Measurements from ENCODE around the gene DNAH14.

DNAH14 gene

DNA sequence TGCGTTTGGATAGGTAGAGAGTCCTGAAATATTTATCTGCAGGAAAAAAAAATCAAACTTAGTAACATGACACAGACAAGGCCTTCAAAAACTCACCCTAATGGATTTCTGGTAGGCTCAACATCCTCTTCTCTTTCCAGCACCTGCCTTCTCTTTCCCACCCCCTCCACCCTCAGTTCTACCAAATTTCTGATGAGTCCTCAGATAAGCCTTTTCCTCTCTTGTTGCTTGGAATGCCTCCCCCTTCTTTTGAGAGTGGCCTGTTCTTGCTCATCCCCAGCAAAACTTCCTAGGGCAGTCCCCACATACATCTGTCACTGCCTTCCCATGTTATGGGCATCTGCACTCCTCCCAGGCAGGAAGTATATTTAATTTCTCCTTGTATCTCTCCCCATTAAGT, 506.0 kb downstream of the DNAH14 start:
- no peak for DNase-seq

DNA sequence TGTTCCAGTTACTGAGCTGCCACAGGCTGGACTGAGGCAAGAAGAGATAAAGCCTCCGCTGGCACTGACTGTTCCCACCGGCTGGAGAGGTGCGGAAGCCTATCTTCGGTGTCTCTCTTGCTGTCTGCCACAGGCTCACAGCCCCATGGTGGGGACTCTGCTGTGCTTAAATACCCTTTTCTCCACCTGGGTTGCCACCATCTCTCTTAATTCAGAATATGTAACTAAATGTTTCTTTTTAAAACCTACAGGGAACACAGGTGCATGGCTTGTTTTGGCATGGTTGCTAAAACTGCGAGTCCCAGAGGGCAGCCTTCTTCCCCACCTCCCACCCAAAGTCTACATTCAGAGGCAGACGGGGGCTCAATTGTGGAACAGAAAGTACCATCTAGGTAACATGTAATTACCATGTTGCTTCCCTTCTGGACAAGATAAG, 506.5 kb downstream of the DNAH14 start:
- DNase-seq = no peak

DNA sequence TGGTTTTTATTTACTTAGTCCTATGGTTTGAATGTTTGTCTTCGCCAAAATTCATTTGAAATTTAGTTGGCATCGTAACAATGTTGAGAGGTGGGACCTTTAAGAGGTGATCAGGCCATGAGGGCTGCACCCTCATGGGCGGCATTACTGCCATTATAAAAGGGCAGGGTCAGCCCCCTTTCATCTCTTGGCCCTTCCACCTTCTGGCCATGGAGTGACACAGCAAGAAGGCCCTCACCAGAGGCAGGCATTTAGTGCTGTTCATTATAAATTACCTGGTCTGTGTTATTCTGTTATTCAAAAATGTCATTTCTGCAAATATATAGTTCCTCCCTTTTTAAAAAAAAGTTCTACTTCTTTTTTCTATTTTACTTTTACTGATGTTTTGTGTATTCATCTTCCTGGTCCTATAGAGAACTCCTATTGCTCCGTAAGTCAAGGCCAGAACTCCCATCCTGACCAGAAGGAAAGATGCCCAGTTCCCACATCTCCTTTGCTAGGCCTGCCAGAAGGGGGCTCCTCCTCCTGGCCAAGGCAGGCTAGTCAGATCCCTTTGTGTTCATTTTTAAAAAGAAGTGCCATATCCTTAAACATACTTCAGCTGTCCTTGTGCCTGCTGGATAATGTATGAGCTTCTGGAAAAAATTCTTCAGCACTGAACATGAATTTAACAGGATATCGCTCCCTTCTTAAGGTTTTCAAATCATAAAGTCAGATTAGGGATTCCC, 508.4 kb downstream of the DNAH14 start:
- no peak for DNase-seq

GRCh38 chr1:225440380-225441221, 511.1 kb downstream of the DNAH14 start:
- DNase-seq = no peak

- DNase-seq = no peak
Observed at GRCh38 chr1:225441314-225442122, 512.0 kb downstream of the DNAH14 start.

DNA sequence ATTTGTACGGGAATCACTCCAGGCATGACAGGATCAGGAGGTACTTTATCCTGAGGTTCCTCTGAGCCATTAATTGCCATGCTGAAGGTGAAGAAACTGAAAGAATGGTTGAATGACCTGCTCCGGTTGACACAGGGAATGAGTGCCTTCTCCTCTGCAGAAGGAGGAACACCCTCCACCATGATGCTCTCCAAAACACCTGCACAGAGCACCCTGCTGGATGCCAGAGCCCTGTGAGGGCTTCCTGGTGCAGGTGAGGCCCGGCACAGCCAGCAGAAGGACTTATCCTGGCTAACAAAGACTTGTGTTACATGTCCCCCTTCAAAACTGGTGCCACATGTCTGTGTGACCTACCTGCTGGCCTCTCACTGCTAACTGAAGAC, 512.6 kb downstream of the DNAH14 start:
- no peak for DNase-seq

DNA sequence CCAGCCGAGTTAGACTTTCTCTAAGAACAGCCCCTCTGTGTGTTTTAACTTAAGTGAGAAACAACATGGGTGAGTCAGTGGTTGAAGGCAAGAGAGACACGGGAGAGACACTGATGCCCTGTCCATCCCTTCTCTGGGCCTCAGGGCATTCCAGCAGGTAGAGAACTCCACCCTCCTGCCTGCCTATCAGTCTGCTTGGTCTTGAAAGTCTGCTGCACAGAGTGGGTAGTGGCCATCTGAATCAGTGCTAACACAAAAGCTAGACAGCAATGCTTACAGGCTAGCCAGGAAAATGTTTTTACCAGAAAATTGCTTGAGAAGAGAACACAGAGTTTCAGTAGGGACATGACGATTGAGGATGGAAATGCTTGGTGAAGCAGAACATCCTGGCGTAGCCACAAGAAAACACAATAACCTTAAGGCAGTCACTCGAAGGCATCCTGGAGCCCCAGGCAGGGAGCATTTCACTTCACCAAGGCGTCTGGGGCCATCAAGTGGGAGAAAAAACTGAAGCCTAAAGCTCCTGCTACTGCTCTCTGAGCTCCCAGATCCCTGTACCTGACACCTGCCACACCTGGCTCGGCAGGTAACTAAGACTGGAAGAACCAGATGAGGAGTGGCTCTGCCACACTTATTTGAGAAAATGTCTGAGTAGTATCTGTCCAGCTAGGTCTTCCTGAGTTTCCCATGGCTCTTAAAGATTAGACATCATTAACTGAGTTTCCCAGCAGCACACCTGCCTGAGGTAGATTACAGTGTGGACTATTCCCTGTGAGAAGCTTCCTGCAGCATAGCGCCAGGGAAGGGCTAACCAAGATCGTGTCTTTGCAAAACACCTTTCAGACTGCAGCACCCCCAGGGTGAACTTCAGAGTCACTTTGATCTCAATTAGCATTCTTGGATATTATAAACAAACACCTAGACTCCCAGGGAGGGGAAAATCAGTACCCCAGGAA, 516.4 kb downstream of the DNAH14 start:
- DNase-seq = no peak

DNA sequence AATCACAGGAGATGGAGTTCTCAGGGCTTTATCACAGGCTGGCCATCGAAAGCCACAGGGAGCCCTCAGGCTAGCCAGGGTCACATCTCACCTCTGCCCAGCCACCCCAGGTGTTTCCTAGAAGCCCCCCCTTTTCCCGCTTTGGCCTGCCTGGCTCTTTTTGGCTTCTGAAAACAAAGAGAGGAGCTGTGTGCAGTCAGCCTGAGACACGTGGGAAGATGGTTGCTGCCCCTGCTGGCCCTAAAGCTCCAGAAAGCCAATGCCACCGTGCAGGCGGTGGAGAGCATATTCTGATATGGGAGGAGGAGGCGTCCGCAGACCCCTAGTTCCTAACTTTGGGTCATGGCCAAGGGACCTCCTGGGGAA, 517.1 kb downstream of the DNAH14 start:
- no peak for DNase-seq

DNA sequence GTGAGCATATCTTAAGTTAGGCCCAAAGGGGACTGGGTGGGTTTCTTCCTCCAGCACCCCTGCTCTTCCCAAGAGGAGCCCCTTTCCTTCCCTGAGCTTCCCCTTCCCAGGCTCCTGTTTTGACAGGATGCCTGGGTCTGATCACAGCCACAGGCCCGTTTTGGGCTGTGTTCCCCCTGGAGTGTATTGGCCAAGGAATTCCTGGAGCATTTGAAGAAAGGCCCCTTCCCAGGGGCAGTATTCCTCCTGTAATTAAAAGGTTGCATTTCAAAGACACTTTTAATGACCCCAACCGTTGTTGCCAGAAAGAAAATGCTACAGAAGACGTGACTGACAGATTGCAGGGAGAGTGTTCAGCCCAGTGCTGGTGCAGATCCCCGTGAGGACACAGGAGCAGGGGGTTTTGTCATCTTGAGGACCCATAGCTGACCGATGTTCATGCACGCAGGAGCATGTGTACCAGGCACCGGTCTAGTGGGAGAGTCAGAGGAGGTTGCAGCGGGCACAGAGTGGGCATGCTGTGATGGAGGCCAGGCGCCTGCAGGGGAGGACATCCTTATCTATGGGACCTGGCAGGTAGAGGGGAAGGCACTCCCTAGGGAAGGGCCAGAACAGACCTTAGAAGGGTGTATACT, 517.6 kb downstream of the DNAH14 start:
- no peak for DNase-seq

GRCh38 chr1:225447650-225448089, 518.2 kb downstream of the DNAH14 start:
- DNase-seq = no peak

- no peak for DNase-seq
Observed at GRCh38 chr1:225448146-225448805, 518.8 kb downstream of the DNAH14 start.
